Measurements from ENCODE around the gene HSPA1A. TPM values are rescaled to one million over a fixed set of nuclear protein-coding genes. Genes with fewer than 3 reads are reported as not detected.
"Not testable (repeated sequence)": the region's sequence is repeated elsewhere in the genome, so short reads cannot be mapped to it uniquely, and the experiment has no call there.

The HSPA1A gene
- polyA plus RNA-seq, 1 donor (not counting 4 experiments of a cell fraction or from before 2014, with no cell fraction given) = 110 TPM

GRCh38 chr6:31850765-31851484, 35.6 kb downstream of the HSPA1A start:
- TF ChIP-seq EZH2 (IDR thresholded peaks at IDR 0.05; ENCODE audit: low read length) (no peak), CTCF (optimal IDR thresholded peaks at IDR 0.05 in 1 of 3, IDR thresholded peaks at IDR 0.05 in 1 of 3, conservative IDR thresholded peaks at IDR 0.05 in 1 of 3; ENCODE audit: extremely low read depth in 1 of 3, insufficient read depth in 2 of 3, low read length in 3 of 3) (no peak)
- no peak overlapping the region for H3K27ac ChIP-seq (ENCODE audit: control insufficient read depth, insufficient read depth, low read length)
- no peak for FAIRE-seq

GRCh38 chr6:31851485-31851832, 36.1 kb downstream of the HSPA1A start:
- Histone ChIP-seq H3K27ac (ENCODE audit: control insufficient read depth, insufficient read depth, low read length) (no peak overlapping the region), H3K79me2 (ENCODE audit: control insufficient read depth, insufficient read depth, low read length) (no peaks in the 10 kb centered on the region), H4K20me1 (ENCODE audit: control insufficient read depth, extremely low read depth, insufficient read depth, low read length) (no peaks in the 10 kb centered on the region), H3K9ac (ENCODE audit: control insufficient read depth, extremely low read depth, insufficient read depth, low read length) (no peak overlapping the region), H3K9me1 (ENCODE audit: control insufficient read depth, extremely low read depth, insufficient read depth, low read length) (no peaks in the 10 kb centered on the region), H3K4me2 (ENCODE audit: control insufficient read depth, extremely low read depth, insufficient read depth, low read depth, low read length) (no peak overlapping the region), H3K9me3 (ENCODE audit: control insufficient read depth, low read depth, low read length) (no peaks in the 10 kb centered on the region), H3K4me1 (ENCODE audit: control insufficient read depth, extremely low read depth, insufficient read depth, low read length) (no peaks in the 10 kb centered on the region), H3K4me3 (ENCODE audit: control insufficient read depth in 2 of 3, extremely low read depth in 1 of 3, insufficient read depth in 2 of 3, low read depth in 1 of 3, low read length in 3 of 3) (no peak overlapping the region), H2AFZ (ENCODE audit: control insufficient read depth, low read length) (no peak overlapping the region), H3K27me3 (ENCODE audit: control insufficient read depth, extremely low read depth, insufficient read depth, low read length) (no peaks in the 10 kb centered on the region), H3K36me3 (ENCODE audit: control insufficient read depth in 2 of 2, extremely low read depth in 1 of 2, insufficient read depth in 2 of 2, low read length in 2 of 2) (peaks cover 0 to 2% of the 10 kb centered on the region in 2 experiments)
- dilution Hi-C loops (cut with MboI; ENCODE audit: extremely low pct_ligation_motif_present, low sequenced_read_pairs) = no loop called here
- FAIRE-seq = no peak
- DNase-seq (ENCODE audit: low read depth, low spot score) = no peak
- TF ChIP-seq CTCF (optimal IDR thresholded peaks at IDR 0.05 in 1 of 3, IDR thresholded peaks at IDR 0.05 in 1 of 3, conservative IDR thresholded peaks at IDR 0.05 in 1 of 3; ENCODE audit: extremely low read depth in 1 of 3, insufficient read depth in 2 of 3, low read length in 3 of 3) (no peak), EZH2 (IDR thresholded peaks at IDR 0.05; ENCODE audit: low read length) (no peak)

More at GRCh38 chr6:31850765-31851484, 35.6 kb downstream of the HSPA1A start:
- Histone ChIP-seq H3K4me3 (ENCODE audit: control insufficient read depth in 2 of 3, extremely low read depth in 1 of 3, insufficient read depth in 2 of 3, low read depth in 1 of 3, low read length in 3 of 3) (no peak overlapping the region), H3K79me2 (ENCODE audit: control insufficient read depth, insufficient read depth, low read length) (no peaks in the 10 kb centered on the region), H3K4me2 (ENCODE audit: control insufficient read depth, extremely low read depth, insufficient read depth, low read depth, low read length) (no peak overlapping the region), H3K9ac (ENCODE audit: control insufficient read depth, extremely low read depth, insufficient read depth, low read length) (no peak overlapping the region), H4K20me1 (ENCODE audit: control insufficient read depth, extremely low read depth, insufficient read depth, low read length) (no peaks in the 10 kb centered on the region), H3K9me3 (ENCODE audit: control insufficient read depth, low read depth, low read length) (no peaks in the 10 kb centered on the region), H2AFZ (ENCODE audit: control insufficient read depth, low read length) (no peak overlapping the region), H3K4me1 (ENCODE audit: control insufficient read depth, extremely low read depth, insufficient read depth, low read length) (no peaks in the 10 kb centered on the region), H3K27me3 (ENCODE audit: control insufficient read depth, extremely low read depth, insufficient read depth, low read length) (no peaks in the 10 kb centered on the region), H3K9me1 (ENCODE audit: control insufficient read depth, extremely low read depth, insufficient read depth, low read length) (no peaks in the 10 kb centered on the region), H3K36me3 (ENCODE audit: control insufficient read depth in 2 of 2, extremely low read depth in 1 of 2, insufficient read depth in 2 of 2, low read length in 2 of 2) (peaks cover 0 to 2% of the 10 kb centered on the region in 2 experiments)
- DNase-seq (ENCODE audit: low read depth, low spot score) = no peak
- dilution Hi-C loops (cut with MboI; ENCODE audit: extremely low pct_ligation_motif_present, low sequenced_read_pairs) = no loop called here

GRCh38 chr6:31851980-31852718, 36.8 kb downstream of the HSPA1A start:
- H3K9ac ChIP-seq (ENCODE audit: control insufficient read depth, extremely low read depth, insufficient read depth, low read length); DNase-seq (ENCODE audit: low read depth, low spot score); H3K9me3 ChIP-seq (ENCODE audit: control insufficient read depth, low read depth, low read length); H3K4me2 ChIP-seq (ENCODE audit: control insufficient read depth, extremely low read depth, insufficient read depth, low read depth, low read length); H3K27ac ChIP-seq (ENCODE audit: control insufficient read depth, insufficient read depth, low read length); H3K79me2 ChIP-seq (ENCODE audit: control insufficient read depth, insufficient read depth, low read length); H3K4me1 ChIP-seq (ENCODE audit: control insufficient read depth, extremely low read depth, insufficient read depth, low read length); H3K36me3 ChIP-seq (ENCODE audit: control insufficient read depth in 2 of 2, extremely low read depth in 1 of 2, insufficient read depth in 2 of 2, low read length in 2 of 2); H2AFZ ChIP-seq (ENCODE audit: control insufficient read depth, low read length); H3K4me3 ChIP-seq (ENCODE audit: control insufficient read depth in 2 of 3, extremely low read depth in 1 of 3, insufficient read depth in 2 of 3, low read depth in 1 of 3, low read length in 3 of 3); H3K9me1 ChIP-seq (ENCODE audit: control insufficient read depth, extremely low read depth, insufficient read depth, low read length); FAIRE-seq; dilution Hi-C loops (cut with MboI; ENCODE audit: extremely low pct_ligation_motif_present, low sequenced_read_pairs); H3K27me3 ChIP-seq (ENCODE audit: control insufficient read depth, extremely low read depth, insufficient read depth, low read length); H4K20me1 ChIP-seq (ENCODE audit: control insufficient read depth, extremely low read depth, insufficient read depth, low read length): not testable (repeated sequence)
